Measurements from ENCODE around the gene BEAN1. TPM values are rescaled to one million over a fixed set of nuclear protein-coding genes. Genes with fewer than 3 reads are reported as not detected.
"Not testable (repeated sequence)": the region's sequence is repeated elsewhere in the genome, so short reads cannot be mapped to it uniquely, and the experiment has no call there.

Gene BEAN1
- polyA plus RNA-seq, 1 donor from 2014 or later, result 0.16 TPM

GRCh38 chr16:66512272-66513110 is 85.4 kb downstream of the BEAN1 start:
- H3F3A ChIP-seq (ENCODE audit: insufficient read depth, low read length, poor library complexity, severe bottlenecking), result no peaks in the 10 kb centered on the region
- no peak overlapping the region for H3K9ac ChIP-seq (ENCODE audit: low read length)
- H3K27ac ChIP-seq (ENCODE audit: low read length), result no peak overlapping the region
- TF ChIP-seq EP300 (conservative IDR thresholded peaks at IDR 0.05; ENCODE audit: poor library complexity, severe bottlenecking), result no peak
- H3K9me2 ChIP-seq (ENCODE audit: insufficient read depth, low read length), result no peaks in the 10 kb centered on the region
- H3K36me3 ChIP-seq (ENCODE audit: insufficient read depth, low read length), result no peaks in the 10 kb centered on the region
- H2AFZ ChIP-seq (ENCODE audit: low read depth, low read length), result no peak overlapping the region
- H3K4me2 ChIP-seq (ENCODE audit: low read length), result no peak overlapping the region
- H4K20me1 ChIP-seq (ENCODE audit: insufficient read depth), result no peaks in the 10 kb centered on the region
- no peaks in the 10 kb centered on the region for H3K27me3 ChIP-seq (ENCODE audit: insufficient read depth, low read depth, low read length)
- no peaks in the 10 kb centered on the region for H3K79me2 ChIP-seq (replicated peaks; ENCODE audit: insufficient read depth, low read length)
- H3K9me3 ChIP-seq (ENCODE audit: low read length), result no peaks in the 10 kb centered on the region
- no peak overlapping the region for H3K4me3 ChIP-seq (ENCODE audit: low read length)

GRCh38 chr16:66513111-66513723 is 86.1 kb downstream of the BEAN1 start:
- H3K4me3 ChIP-seq (ENCODE audit: low read length), result no peak overlapping the region
- no peaks in the 10 kb centered on the region for H3K36me3 ChIP-seq (ENCODE audit: insufficient read depth, low read length)
- no peak overlapping the region for H3K4me2 ChIP-seq (ENCODE audit: low read length)
- no peak overlapping the region for H3K9ac ChIP-seq (ENCODE audit: low read length)
- no peak overlapping the region for H3K27ac ChIP-seq (ENCODE audit: low read length)
- H4K20me1 ChIP-seq (ENCODE audit: insufficient read depth), result no peaks in the 10 kb centered on the region
- no peaks in the 10 kb centered on the region for H3K9me3 ChIP-seq (ENCODE audit: low read length)
- TF ChIP-seq TAF1 (IDR thresholded peaks at IDR 0.05; ENCODE audit: low read depth) (no peak), CTCF (IDR thresholded peaks at IDR 0.05; ENCODE audit: poor library complexity, severe bottlenecking) (no peak), REST (IDR thresholded peaks at IDR 0.05; ENCODE audit: borderline replicate concordance) (no peak), EZH2 (IDR thresholded peaks at IDR 0.05; ENCODE audit: borderline replicate concordance, insufficient read depth, low read length, poor library complexity, severe bottlenecking) (no peak), RAD21 (conservative IDR thresholded peaks at IDR 0.05) (no peak), EP300 (conservative IDR thresholded peaks at IDR 0.05; ENCODE audit: poor library complexity, severe bottlenecking) (no peak), SMC3 (conservative IDR thresholded peaks at IDR 0.05; ENCODE audit: poor library complexity) (no peak), POLR2AphosphoS5 (IDR thresholded peaks at IDR 0.05) (no peak), MXI1 (conservative IDR thresholded peaks at IDR 0.05; ENCODE audit: poor library complexity, severe bottlenecking) (no peak)
- no peak overlapping the region for H2AFZ ChIP-seq (ENCODE audit: low read depth, low read length)
- H3F3A ChIP-seq (ENCODE audit: insufficient read depth, low read length, poor library complexity, severe bottlenecking), result no peaks in the 10 kb centered on the region
- H3K79me2 ChIP-seq (replicated peaks; ENCODE audit: insufficient read depth, low read length), result no peaks in the 10 kb centered on the region
- H3K9me2 ChIP-seq (ENCODE audit: insufficient read depth, low read length), result no peaks in the 10 kb centered on the region
- no peaks in the 10 kb centered on the region for H3K27me3 ChIP-seq (ENCODE audit: insufficient read depth, low read depth, low read length)

- not testable (repeated sequence) for H3K4me3 ChIP-seq (ENCODE audit: low read length); H3K9me3 ChIP-seq (ENCODE audit: low read length); H3F3A ChIP-seq (ENCODE audit: insufficient read depth, low read length, poor library complexity, severe bottlenecking); H3K27me3 ChIP-seq (ENCODE audit: insufficient read depth, low read depth, low read length); H3K27ac ChIP-seq (ENCODE audit: low read length); H3K9me2 ChIP-seq (ENCODE audit: insufficient read depth, low read length); H3K36me3 ChIP-seq (ENCODE audit: insufficient read depth, low read length); H3K79me2 ChIP-seq (replicated peaks; ENCODE audit: insufficient read depth, low read length); H3K4me2 ChIP-seq (ENCODE audit: low read length); H3K9ac ChIP-seq (ENCODE audit: low read length); H4K20me1 ChIP-seq (ENCODE audit: insufficient read depth); H2AFZ ChIP-seq (ENCODE audit: low read depth, low read length)
Measured at GRCh38 chr16:66514391-66514790, 87.3 kb downstream of the BEAN1 start.

- H3K79me2 ChIP-seq (replicated peaks; ENCODE audit: insufficient read depth, low read length); H3K27ac ChIP-seq (ENCODE audit: low read length); H3F3A ChIP-seq (ENCODE audit: insufficient read depth, low read length, poor library complexity, severe bottlenecking); H3K27me3 ChIP-seq (ENCODE audit: insufficient read depth, low read depth, low read length); H3K9me2 ChIP-seq (ENCODE audit: insufficient read depth, low read length); H2AFZ ChIP-seq (ENCODE audit: low read depth, low read length); H3K4me2 ChIP-seq (ENCODE audit: low read length); H4K20me1 ChIP-seq (ENCODE audit: insufficient read depth); H3K9ac ChIP-seq (ENCODE audit: low read length); H3K9me3 ChIP-seq (ENCODE audit: low read length); H3K36me3 ChIP-seq (ENCODE audit: insufficient read depth, low read length); H3K4me3 ChIP-seq (ENCODE audit: low read length): not testable (repeated sequence)
Measured at GRCh38 chr16:66514980-66515595, 88.0 kb downstream of the BEAN1 start.
